NCI-H2107 treated with DMSO at 0.1 percent for 48 hours (cell line): Measurements from ENCODE around the gene IP6K1.
A peak's percentile ranks its signal among the peaks of the same experiment; 100 is the strongest.
"Not testable (repeated sequence)": the region's sequence is repeated elsewhere in the genome, so short reads cannot be mapped to it uniquely, and the experiment has no call there.

ENCODE experiments used
- DNase-seq: peaks from one replicate; lab custom pipeline; 2025; ENCODE audit not compliant: unreplicated experiment; lab: John Stamatoyannopoulos, UW

Gene IP6K1

GRCh38 chr3:49786357-49787181 is at the start of gene IP6K1:
Gene IP6K1, minus strand, starts transcription at chr3:49786542. Its CDS starts 38,502 bp downstream, at chr3:49748040.
- DNase-seq = peak; percentile 94

- no peak for DNase-seq
These were observed 45.0 kb upstream of the IP6K1 start for GRCh38 chr3:49831341-49831740.

GRCh38 chr3:49826016-49826415 is 39.7 kb upstream of the IP6K1 start:
- DNase-seq = no peak

GRCh38 chr3:49823131-49823530 is 36.8 kb upstream of the IP6K1 start:
- DNase-seq = not testable (repeated sequence)

GRCh38 chr3:49813497-49814174 is 27.3 kb upstream of the IP6K1 start, which contains the start of gene UBA7:
Gene UBA7, minus strand, starts transcription at chr3:49813953. Its CDS starts 166 bp downstream, at chr3:49813787.
- DNase-seq = no peak

- DNase-seq = no peak
These were observed 26.7 kb upstream of the IP6K1 start for GRCh38 chr3:49812916-49813496.

GRCh38 chr3:49807431-49808114 is 21.2 kb upstream of the IP6K1 start:
- no peak for DNase-seq

GRCh38 chr3:49806850-49807249 is 20.5 kb upstream of the IP6K1 start:
- no peak for DNase-seq

- no peak for DNase-seq
These were observed 19.8 kb upstream of the IP6K1 start for GRCh38 chr3:49805897-49806701.

GRCh38 chr3:49805367-49805782 is 19.0 kb upstream of the IP6K1 start:
- no peak for DNase-seq

- DNase-seq = no peak
These were observed 18.0 kb upstream of the IP6K1 start for GRCh38 chr3:49804141-49805041.

- no peak for DNase-seq
These were observed 17.3 kb upstream of the IP6K1 start for GRCh38 chr3:49803465-49804140.

- peak; percentile 9 for DNase-seq
These were observed 16.6 kb upstream of the IP6K1 start, which contains the start of gene INKA1 for GRCh38 chr3:49802719-49803464. Gene INKA1, plus strand, starts transcription at chr3:49803261. Its CDS starts 132 bp downstream, at chr3:49803393.

- no peak for DNase-seq
These were observed 14.8 kb upstream of the IP6K1 start for GRCh38 chr3:49801160-49801559.

GRCh38 chr3:49799761-49800160 is 13.4 kb upstream of the IP6K1 start, which contains the start of gene CDHR4:
Gene CDHR4, minus strand, starts transcription at chr3:49799873. Its CDS starts 61 bp downstream, at chr3:49799812.
- DNase-seq = no peak

GRCh38 chr3:49799105-49799504 is 12.8 kb upstream of the IP6K1 start:
- no peak for DNase-seq

- DNase-seq = no peak
These were observed 8.9 kb upstream of the IP6K1 start for GRCh38 chr3:49794926-49795905.
